Stimulated activated memory B cell treated with anti-CD40 and anti-IgM and Interleukin-4, amounts not matched to agents 10 μg/mL and 1 μg/mL and 100 μg/mL, for 72 hours (primary cell): ENCODE results near the gene TTLL5.

Source experiments
- ATAC-seq: fragments of 150-1000 bp; cut with Tn5 transposase; 2 replicates; pipeline ENCODE4 v1.10.0; 2021
- H3K27ac Mint-ChIP-seq: one replicate; pipeline ENCODE4 v1.8.0; 2022; ENCODE audit warnings: mild to moderate bottlenecking, mixed read lengths
- H3K27me3 Mint-ChIP-seq: one replicate; pipeline ENCODE4 v1.8.0; 2022; ENCODE audit warnings: mixed read lengths
- H3K36me3 Mint-ChIP-seq: one replicate; pipeline ENCODE4 v1.8.0; 2022; ENCODE audit warnings: mixed read lengths
- H3K4me1 Mint-ChIP-seq: one replicate; pipeline ENCODE4 v1.8.0; 2022; ENCODE audit warnings: mixed read lengths
- H3K4me3 Mint-ChIP-seq: one replicate; pipeline ENCODE4 v1.8.0; 2022; ENCODE audit warnings: mild to moderate bottlenecking, moderate library complexity, mixed read lengths
- H3K9me3 Mint-ChIP-seq: one replicate; pipeline ENCODE4 v1.8.0; 2022; ENCODE audit warnings: mixed read lengths

The TTLL5 gene

GRCh38 chr14:75880512-75880911 lies 219.5 kb downstream of the TTLL5 start:
- no peak for ATAC-seq
- Mint-ChIP-seq H3K9me3 (no peaks in the 10 kb centered on the region), H3K27me3 (no peaks in the 10 kb centered on the region), H3K36me3 (peaks cover 27% of the 10 kb centered on the region), H3K27ac (no peak overlapping the region), H3K4me1 (no peaks in the 10 kb centered on the region), H3K4me3 (no peak overlapping the region)

GRCh38 chr14:75881994-75882393 lies 220.9 kb downstream of the TTLL5 start:
- Mint-ChIP-seq H3K36me3 (peaks cover 39% of the 10 kb centered on the region), H3K4me3 (no peak overlapping the region), H3K4me1 (no peaks in the 10 kb centered on the region), H3K9me3 (no peaks in the 10 kb centered on the region), H3K27ac (no peak overlapping the region), H3K27me3 (no peaks in the 10 kb centered on the region)
- no peak for ATAC-seq

GRCh38 chr14:75884198-75884611 lies 223.2 kb downstream of the TTLL5 start:
- no peaks in the 10 kb centered on the region for H3K9me3 Mint-ChIP-seq
- H3K27me3 Mint-ChIP-seq, result no peaks in the 10 kb centered on the region
- H3K27ac Mint-ChIP-seq, result no peak overlapping the region
- H3K4me3 Mint-ChIP-seq, result no peak overlapping the region
- H3K36me3 Mint-ChIP-seq, result peaks cover 61% of the 10 kb centered on the region
- no peaks in the 10 kb centered on the region for H3K4me1 Mint-ChIP-seq
- no peak for ATAC-seq

- Mint-ChIP-seq H3K4me3 (no peak overlapping the region), H3K27me3 (no peaks in the 10 kb centered on the region), H3K36me3 (peaks cover 66% of the 10 kb centered on the region), H3K9me3 (no peaks in the 10 kb centered on the region), H3K27ac (no peak overlapping the region), H3K4me1 (no peaks in the 10 kb centered on the region)
- ATAC-seq, result no peak
Observed at GRCh38 chr14:75885829-75886228, 224.8 kb downstream of the TTLL5 start.

DNA sequence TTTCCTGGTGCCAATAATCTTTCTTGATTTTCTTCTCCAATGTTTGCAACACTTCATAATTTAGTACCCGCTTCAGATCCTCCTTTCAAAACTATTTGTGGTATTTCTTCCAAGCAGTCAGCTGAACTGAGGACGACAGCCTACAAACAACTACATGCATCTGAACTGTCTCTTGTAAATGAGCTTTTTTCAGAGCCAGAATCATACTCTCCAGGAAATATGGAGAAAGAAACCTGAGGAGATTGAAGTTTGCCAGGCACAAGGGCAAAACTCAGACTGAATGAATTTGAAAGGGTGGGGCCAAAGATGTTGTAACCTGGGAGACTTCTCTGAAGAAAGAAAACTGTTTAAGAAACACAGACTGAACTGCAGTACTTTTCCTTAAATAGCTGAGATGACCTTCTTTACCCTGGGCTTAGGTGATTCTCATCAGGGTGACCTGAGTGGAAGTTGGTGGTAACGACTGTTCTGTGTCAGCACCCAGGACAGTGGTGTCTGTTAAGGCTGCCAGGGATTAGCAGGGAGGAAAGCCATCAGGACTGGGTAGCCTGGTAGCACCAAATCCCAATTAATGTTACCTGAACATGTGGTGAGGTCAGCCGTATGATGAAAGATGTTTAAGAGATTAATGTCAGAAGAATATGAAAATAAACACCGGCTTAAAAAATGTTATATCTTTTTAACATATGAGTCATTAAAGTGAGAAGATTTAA lies 225.7 kb downstream of the TTLL5 start:
- peaks cover 67% of the 10 kb centered on the region for H3K36me3 Mint-ChIP-seq
- no peak overlapping the region for H3K27ac Mint-ChIP-seq
- no peaks in the 10 kb centered on the region for H3K27me3 Mint-ChIP-seq
- H3K4me1 Mint-ChIP-seq, result no peaks in the 10 kb centered on the region
- no peaks in the 10 kb centered on the region for H3K9me3 Mint-ChIP-seq
- no peak for ATAC-seq
- no peak overlapping the region for H3K4me3 Mint-ChIP-seq

GRCh38 chr14:75888945-75889344 lies 227.9 kb downstream of the TTLL5 start:
- peaks cover 53% of the 10 kb centered on the region for H3K36me3 Mint-ChIP-seq
- H3K9me3 Mint-ChIP-seq, result no peaks in the 10 kb centered on the region
- ATAC-seq, result no peak
- no peaks in the 10 kb centered on the region for H3K27me3 Mint-ChIP-seq
- no peaks in the 10 kb centered on the region for H3K4me1 Mint-ChIP-seq
- no peak overlapping the region for H3K4me3 Mint-ChIP-seq
- H3K27ac Mint-ChIP-seq, result no peak overlapping the region

GRCh38 chr14:75896341-75896740 lies 235.3 kb downstream of the TTLL5 start:
- no peak for ATAC-seq
- no peaks in the 10 kb centered on the region for H3K4me1 Mint-ChIP-seq
- H3K36me3 Mint-ChIP-seq, result peaks cover 2% of the 10 kb centered on the region
- no peak overlapping the region for H3K4me3 Mint-ChIP-seq
- H3K27me3 Mint-ChIP-seq, result no peaks in the 10 kb centered on the region
- no peaks in the 10 kb centered on the region for H3K9me3 Mint-ChIP-seq
- no peak overlapping the region for H3K27ac Mint-ChIP-seq

DNA sequence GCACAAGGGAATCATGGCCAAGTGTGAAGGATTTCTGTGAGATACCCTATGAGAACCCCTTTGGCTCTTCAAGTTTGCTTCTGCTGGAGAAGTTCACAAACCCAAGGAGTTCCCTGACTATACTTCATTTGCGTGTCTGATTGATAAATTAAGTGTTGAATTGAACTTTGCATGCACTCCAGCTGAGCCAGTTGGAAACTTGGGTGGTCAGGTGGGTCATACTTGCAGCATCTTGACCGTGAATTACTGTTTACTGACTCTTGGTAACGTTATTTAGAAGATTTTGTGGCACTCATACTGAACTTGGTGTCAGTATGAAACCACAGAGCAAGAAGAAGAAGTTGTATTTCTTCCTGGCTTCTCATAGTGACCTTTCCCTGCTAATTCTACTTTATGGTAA lies 243.3 kb downstream of the TTLL5 start:
- no peak overlapping the region for H3K27ac Mint-ChIP-seq
- H3K36me3 Mint-ChIP-seq, result peaks cover under 1% of the 10 kb centered on the region
- no peak overlapping the region for H3K4me3 Mint-ChIP-seq
- no peak for ATAC-seq
- H3K9me3 Mint-ChIP-seq, result no peaks in the 10 kb centered on the region
- H3K27me3 Mint-ChIP-seq, result no peaks in the 10 kb centered on the region
- H3K4me1 Mint-ChIP-seq, result no peaks in the 10 kb centered on the region

GRCh38 chr14:75905147-75905904 lies 244.3 kb downstream of the TTLL5 start:
- Mint-ChIP-seq H3K4me1 (no peaks in the 10 kb centered on the region), H3K36me3 (peaks cover 7% of the 10 kb centered on the region), H3K27me3 (no peaks in the 10 kb centered on the region), H3K27ac (no peak overlapping the region), H3K4me3 (no peak overlapping the region), H3K9me3 (no peaks in the 10 kb centered on the region)
- no peak for ATAC-seq

DNA sequence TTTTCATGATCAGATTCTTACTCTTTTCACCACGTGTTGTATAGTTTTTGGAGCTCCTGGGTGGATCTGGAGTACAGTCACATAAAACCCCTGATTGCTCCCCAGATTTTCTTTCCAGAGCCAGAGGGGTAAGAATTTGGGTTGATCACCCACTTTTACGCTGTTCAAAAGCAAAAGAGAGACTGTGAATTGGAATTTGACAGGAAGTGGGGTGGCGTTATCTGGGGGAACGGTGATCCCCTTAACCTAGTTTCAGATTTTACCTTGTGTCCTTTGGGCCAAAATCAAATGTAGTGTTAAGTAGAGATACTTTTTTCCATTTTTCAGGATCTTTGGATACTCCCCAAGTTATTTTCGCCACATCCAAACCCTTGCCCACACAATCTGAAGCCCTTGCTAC lies 245.2 kb downstream of the TTLL5 start:
- no peaks in the 10 kb centered on the region for H3K4me1 Mint-ChIP-seq
- no peak for ATAC-seq
- no peak overlapping the region for H3K27ac Mint-ChIP-seq
- H3K9me3 Mint-ChIP-seq, result no peaks in the 10 kb centered on the region
- no peak overlapping the region for H3K4me3 Mint-ChIP-seq
- peaks cover 7% of the 10 kb centered on the region for H3K36me3 Mint-ChIP-seq
- no peaks in the 10 kb centered on the region for H3K27me3 Mint-ChIP-seq

GRCh38 chr14:75906680-75907280 lies 245.7 kb downstream of the TTLL5 start:
- Mint-ChIP-seq H3K27me3 (no peaks in the 10 kb centered on the region), H3K27ac (no peak overlapping the region), H3K4me1 (no peaks in the 10 kb centered on the region), H3K36me3 (peaks cover 7% of the 10 kb centered on the region), H3K4me3 (no peak overlapping the region), H3K9me3 (no peaks in the 10 kb centered on the region)
- no peak for ATAC-seq

DNA sequence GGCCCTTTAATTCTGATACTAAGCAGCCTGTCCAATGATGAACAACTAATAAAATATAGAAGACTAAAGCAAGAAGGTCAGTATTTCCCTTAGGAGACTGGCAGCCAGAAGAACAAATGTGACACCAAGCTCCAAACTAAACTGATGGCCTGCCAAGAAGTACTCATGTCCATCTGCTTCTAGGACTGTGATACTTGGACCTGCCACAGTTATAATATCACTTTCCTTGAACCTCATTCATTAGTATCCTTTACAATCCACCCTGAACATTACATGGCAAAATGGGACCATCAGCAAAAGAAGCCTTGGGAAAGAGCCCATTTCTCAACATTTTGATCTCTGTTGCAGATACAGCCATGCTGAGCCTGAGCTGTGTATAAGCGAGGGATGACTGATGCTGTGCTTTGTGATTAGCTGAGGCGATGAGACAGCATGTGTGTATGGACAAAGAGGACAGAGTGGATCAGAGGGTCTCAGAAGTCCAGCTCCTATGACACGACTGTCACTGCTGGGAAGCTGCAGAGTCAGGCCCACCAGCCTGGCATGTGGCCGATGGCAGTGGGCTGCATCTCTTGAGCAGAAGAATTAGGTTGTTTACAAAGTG lies 246.8 kb downstream of the TTLL5 start:
- ATAC-seq, result no peak
- H3K27me3 Mint-ChIP-seq, result no peaks in the 10 kb centered on the region
- H3K36me3 Mint-ChIP-seq, result peaks cover 7% of the 10 kb centered on the region
- no peak overlapping the region for H3K27ac Mint-ChIP-seq
- H3K4me3 Mint-ChIP-seq, result no peak overlapping the region
- H3K9me3 Mint-ChIP-seq, result no peaks in the 10 kb centered on the region
- no peaks in the 10 kb centered on the region for H3K4me1 Mint-ChIP-seq

GRCh38 chr14:75909630-75910029 lies 248.6 kb downstream of the TTLL5 start:
- Mint-ChIP-seq H3K27ac (no peak overlapping the region), H3K4me1 (no peaks in the 10 kb centered on the region), H3K9me3 (no peaks in the 10 kb centered on the region), H3K27me3 (no peaks in the 10 kb centered on the region), H3K36me3 (peaks cover 7% of the 10 kb centered on the region), H3K4me3 (no peak overlapping the region)
- ATAC-seq, result no peak

DNA sequence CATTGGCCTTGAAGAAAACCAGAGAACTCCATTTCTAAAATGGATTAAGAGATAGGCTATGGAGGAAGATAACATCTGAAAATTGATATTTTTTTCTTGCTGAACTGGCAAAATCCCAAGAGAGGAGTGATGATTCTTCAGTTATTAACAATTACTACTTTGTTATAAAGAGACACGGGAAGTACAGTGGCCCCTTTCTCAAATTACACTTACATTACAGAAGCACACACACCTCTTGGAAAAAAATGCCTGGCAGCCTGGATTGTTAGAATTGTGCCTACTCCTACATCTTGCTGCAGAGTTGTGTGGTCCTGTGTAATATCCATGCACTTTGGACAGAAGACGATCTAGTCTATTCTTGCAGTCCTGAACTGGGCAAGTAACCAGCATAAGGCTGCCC lies 249.0 kb downstream of the TTLL5 start:
- Mint-ChIP-seq H3K27ac (no peak overlapping the region), H3K4me1 (no peaks in the 10 kb centered on the region), H3K27me3 (no peaks in the 10 kb centered on the region), H3K9me3 (no peaks in the 10 kb centered on the region), H3K36me3 (peaks cover 11% of the 10 kb centered on the region), H3K4me3 (no peak overlapping the region)
- no peak for ATAC-seq

DNA sequence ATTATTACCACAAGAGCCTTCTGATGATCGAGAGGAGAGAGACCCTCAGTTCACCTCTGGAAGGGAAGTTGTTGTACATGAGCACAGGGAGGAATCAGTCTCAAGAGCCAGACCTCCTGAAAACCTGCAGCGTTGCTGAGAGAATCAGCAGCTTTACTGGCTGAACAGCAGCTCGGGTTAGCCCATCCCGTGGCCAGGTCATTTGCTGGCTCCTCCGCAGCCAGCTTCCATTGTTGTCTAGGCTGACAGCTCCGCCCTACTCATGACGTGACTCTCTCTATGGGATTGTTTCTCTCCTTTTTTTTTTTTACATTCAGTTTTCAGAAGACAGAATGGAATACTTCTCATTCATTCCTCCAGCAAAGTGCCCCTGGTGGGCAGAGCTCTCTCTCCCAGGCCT lies 250.8 kb downstream of the TTLL5 start:
- Mint-ChIP-seq H3K4me1 (no peaks in the 10 kb centered on the region), H3K9me3 (no peaks in the 10 kb centered on the region), H3K36me3 (peaks cover 13% of the 10 kb centered on the region), H3K27ac (no peak overlapping the region), H3K4me3 (no peak overlapping the region), H3K27me3 (no peaks in the 10 kb centered on the region)
- ATAC-seq, result no peak
